ENCODE measurements around the gene PSMB2.

The PSMB2 gene

GRCh38 chr1:35564037-35564883 lies 77.1 kb downstream of the PSMB2 start:
- Histone ChIP-seq H3K9me3 (ENCODE audit: control insufficient read depth, low read length) (no peaks in the 10 kb centered on the region), H3K9ac (ENCODE audit: low read length) (no peak overlapping the region), H3K4me3 (ENCODE audit: low read length) (no peak overlapping the region), H3K27me3 (ENCODE audit: control insufficient read depth, insufficient read depth, low read length) (no peaks in the 10 kb centered on the region), H3K4me1 (ENCODE audit: control insufficient read depth, insufficient read depth, low read length) (peaks cover 12% of the 10 kb centered on the region), H3K36me3 (ENCODE audit: control insufficient read depth, insufficient read depth, low read length) (no peaks in the 10 kb centered on the region)

DNA sequence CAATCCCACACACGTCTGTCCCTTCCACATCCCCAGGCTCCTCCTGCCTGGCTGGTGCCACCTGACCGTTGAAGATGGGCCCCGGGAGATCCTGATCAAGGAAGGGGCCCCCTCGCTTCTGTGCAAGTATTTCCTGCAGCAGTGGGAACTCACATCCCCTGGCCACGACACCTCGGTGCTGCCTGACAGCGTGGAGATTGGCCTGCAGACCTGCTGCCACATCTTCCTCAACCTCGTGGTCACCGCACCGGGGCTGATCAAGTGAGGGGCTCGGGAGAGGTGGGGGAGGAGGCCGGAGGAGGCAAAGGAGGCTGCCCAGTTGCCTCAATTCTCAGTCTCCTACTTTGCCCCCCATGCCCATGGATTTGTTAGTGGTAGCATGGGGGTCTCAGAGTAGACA lies 78.2 kb downstream of the PSMB2 start:
- Histone ChIP-seq H3K4me3 (ENCODE audit: low read length) (no peak overlapping the region), H3K4me1 (ENCODE audit: control insufficient read depth, insufficient read depth, low read length) (peaks cover 19% of the 10 kb centered on the region), H3K36me3 (ENCODE audit: control insufficient read depth, insufficient read depth, low read length) (no peaks in the 10 kb centered on the region), H3K27me3 (ENCODE audit: control insufficient read depth, insufficient read depth, low read length) (no peaks in the 10 kb centered on the region), H3K9me3 (ENCODE audit: control insufficient read depth, low read length) (no peaks in the 10 kb centered on the region), H3K9ac (ENCODE audit: low read length) (no peak overlapping the region)

DNA sequence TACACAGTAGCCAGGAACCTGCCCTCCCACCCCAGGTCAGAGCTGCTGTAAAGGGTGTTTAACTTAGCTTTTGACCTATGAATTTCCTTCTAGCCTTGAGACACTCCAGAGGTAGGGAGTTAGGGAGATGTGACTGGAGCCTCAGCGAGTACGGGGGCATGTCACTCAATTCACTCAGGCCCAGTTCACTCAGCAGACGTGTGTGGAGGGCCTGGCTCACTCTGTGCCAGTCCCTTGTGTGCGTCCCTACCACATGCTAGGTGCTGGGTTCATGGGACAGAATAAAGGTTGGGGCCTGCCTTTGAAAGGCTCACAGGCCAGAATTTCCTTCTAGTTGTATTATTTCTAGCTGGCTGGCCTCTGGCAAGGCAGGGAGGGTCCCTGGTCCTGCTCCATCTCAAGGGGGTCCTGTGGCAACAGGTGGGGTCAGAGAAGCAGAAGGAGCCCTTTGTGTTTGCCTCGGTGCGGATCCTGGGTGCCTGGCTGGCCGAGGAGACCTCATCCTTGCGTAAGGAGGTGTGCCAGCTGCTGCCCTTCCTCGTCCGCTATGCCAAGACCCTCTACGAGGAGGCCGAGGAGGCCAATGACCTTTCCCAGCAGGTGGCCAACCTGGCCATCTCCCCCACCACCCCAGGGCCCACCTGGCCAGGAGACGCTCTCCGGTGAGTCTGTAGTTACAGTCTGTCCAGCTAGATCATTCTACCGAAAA lies 79.2 kb downstream of the PSMB2 start:
- H3K4me1 ChIP-seq (ENCODE audit: control insufficient read depth, insufficient read depth, low read length) = peaks cover 23% of the 10 kb centered on the region
- H3K4me3 ChIP-seq (ENCODE audit: low read length) = no peak overlapping the region
- no peak overlapping the region for H3K9ac ChIP-seq (ENCODE audit: low read length)
- H3K36me3 ChIP-seq (ENCODE audit: control insufficient read depth, insufficient read depth, low read length) = no peaks in the 10 kb centered on the region
- H3K27me3 ChIP-seq (ENCODE audit: control insufficient read depth, insufficient read depth, low read length) = no peaks in the 10 kb centered on the region
- H3K9me3 ChIP-seq (ENCODE audit: control insufficient read depth, low read length) = no peaks in the 10 kb centered on the region

GRCh38 chr1:35561297-35561971 lies 79.9 kb downstream of the PSMB2 start:
- peaks cover 23% of the 10 kb centered on the region for H3K4me1 ChIP-seq (ENCODE audit: control insufficient read depth, insufficient read depth, low read length)
- no peaks in the 10 kb centered on the region for H3K9me3 ChIP-seq (ENCODE audit: control insufficient read depth, low read length)
- no peaks in the 10 kb centered on the region for H3K36me3 ChIP-seq (ENCODE audit: control insufficient read depth, insufficient read depth, low read length)
- H3K9ac ChIP-seq (ENCODE audit: low read length) = no peak overlapping the region
- H3K4me3 ChIP-seq (ENCODE audit: low read length) = no peak overlapping the region
- H3K27me3 ChIP-seq (ENCODE audit: control insufficient read depth, insufficient read depth, low read length) = no peaks in the 10 kb centered on the region

DNA sequence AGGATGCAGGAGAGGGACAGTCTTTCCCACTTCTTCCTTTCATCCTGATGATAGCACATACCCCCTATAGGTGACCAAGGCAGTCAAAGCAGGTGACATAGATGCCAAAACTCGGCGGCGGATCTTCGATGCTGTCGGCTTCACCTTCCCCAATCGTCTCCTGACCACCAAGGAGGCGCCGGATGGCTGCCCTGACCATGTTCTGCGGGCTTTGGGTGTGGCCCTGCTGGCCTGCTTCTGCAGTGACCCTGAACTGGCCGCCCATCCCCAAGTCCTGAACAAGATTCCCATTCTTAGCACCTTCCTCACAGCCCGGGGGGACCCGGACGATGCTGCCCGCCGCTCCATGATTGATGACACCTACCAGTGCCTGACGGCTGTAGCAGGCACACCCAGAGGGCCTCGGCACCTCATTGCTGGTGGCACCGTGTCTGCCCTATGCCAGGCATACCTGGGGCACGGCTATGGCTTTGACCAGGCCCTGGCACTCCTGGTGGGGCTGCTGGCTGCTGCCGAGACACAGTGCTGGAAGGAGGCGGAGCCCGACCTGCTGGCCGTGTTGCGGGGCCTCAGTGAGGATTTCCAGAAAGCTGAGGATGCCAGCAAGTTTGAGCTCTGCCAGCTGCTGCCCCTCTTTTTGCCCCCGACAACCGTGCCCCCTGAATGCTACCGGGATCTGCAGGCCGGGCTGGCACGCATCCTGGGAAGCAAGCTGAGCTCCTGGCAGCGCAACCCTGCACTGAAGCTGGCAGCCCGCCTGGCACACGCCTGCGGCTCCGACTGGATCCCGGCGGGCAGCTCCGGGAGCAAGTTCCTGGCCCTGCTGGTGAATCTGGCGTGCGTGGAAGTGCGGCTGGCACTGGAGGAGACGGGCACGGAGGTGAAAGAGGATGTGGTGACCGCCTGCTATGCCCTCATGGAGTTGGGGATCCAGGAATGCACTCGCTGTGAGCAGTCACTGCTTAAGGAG lies 80.8 kb downstream of the PSMB2 start:
- Histone ChIP-seq H3K27me3 (ENCODE audit: control insufficient read depth, insufficient read depth, low read length) (no peaks in the 10 kb centered on the region), H3K9me3 (ENCODE audit: control insufficient read depth, low read length) (no peaks in the 10 kb centered on the region), H3K4me3 (ENCODE audit: low read length) (no peak overlapping the region), H3K9ac (ENCODE audit: low read length) (no peak overlapping the region), H3K36me3 (ENCODE audit: control insufficient read depth, insufficient read depth, low read length) (no peaks in the 10 kb centered on the region), H3K4me1 (ENCODE audit: control insufficient read depth, insufficient read depth, low read length) (peaks cover 28% of the 10 kb centered on the region)

GRCh38 chr1:35559317-35559944 lies 81.9 kb downstream of the PSMB2 start:
- Histone ChIP-seq H3K4me1 (ENCODE audit: control insufficient read depth, insufficient read depth, low read length) (peaks cover 39% of the 10 kb centered on the region), H3K9ac (ENCODE audit: low read length) (no peak overlapping the region), H3K4me3 (ENCODE audit: low read length) (no peak overlapping the region)

DNA sequence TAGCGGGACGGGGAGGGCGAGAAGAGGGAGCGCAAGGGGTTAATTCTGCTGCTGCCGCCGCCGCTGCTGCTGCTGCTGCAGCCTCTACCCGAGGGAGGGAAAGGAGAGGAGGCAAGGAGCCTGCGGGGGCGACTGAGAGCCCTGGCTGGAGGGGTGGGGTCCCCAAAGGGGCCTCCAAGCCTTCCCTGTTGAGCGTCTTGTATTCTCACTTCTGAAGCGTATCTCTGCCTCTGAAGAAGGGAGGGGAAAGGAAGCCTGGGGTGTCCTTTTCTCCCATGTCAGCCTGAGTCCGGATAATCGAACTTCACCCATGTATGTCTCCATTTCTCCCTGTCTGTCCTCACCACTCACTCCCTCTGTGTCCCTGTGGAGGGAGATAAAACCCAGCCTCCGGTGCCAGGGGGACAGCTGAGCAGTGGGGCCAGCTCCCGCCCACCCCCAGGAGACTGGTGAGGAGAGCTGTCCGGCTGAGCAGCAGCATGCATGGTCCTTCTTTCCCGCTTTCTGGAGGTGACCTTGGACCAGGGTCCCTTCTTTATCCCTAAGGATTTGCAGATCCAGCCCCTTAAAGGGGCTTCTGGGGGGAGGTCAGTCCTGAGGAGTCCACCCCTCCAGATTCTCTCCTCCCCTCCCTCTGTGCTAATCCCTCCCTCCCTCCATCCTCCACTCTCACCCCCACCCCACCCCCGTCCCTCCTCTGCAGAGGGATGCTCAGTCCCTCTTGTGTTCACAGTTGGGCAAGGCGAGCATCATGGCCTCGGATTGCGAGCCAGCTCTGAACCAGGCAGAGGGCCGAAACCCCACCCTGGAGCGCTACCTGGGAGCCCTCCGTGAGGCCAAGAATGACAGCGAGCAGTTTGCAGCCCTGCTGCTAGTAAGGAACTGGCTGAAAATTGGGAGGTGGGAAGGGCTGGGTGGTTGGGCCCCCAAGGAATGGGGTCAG lies 82.7 kb downstream of the PSMB2 start:
- H3K4me1 ChIP-seq (ENCODE audit: control insufficient read depth, insufficient read depth, low read length) = peaks cover 47% of the 10 kb centered on the region
- peak overlapping the region; percentile 85 for H3K9ac ChIP-seq (ENCODE audit: low read length)
- H3K4me3 ChIP-seq (ENCODE audit: low read length) = peak overlapping the region; percentile 80
- H3K36me3 ChIP-seq (ENCODE audit: control insufficient read depth, insufficient read depth, low read length) = no peaks in the 10 kb centered on the region
- no peaks in the 10 kb centered on the region for H3K9me3 ChIP-seq (ENCODE audit: control insufficient read depth, low read length)
- no peaks in the 10 kb centered on the region for H3K27me3 ChIP-seq (ENCODE audit: control insufficient read depth, insufficient read depth, low read length)

More at GRCh38 chr1:35559317-35559944, 81.9 kb downstream of the PSMB2 start:
- H3K27me3 ChIP-seq (ENCODE audit: control insufficient read depth, insufficient read depth, low read length) = no peaks in the 10 kb centered on the region
- no peaks in the 10 kb centered on the region for H3K36me3 ChIP-seq (ENCODE audit: control insufficient read depth, insufficient read depth, low read length)
- no peaks in the 10 kb centered on the region for H3K9me3 ChIP-seq (ENCODE audit: control insufficient read depth, low read length)

GRCh38 chr1:35557611-35558373 lies 83.5 kb downstream of the PSMB2 start, which contains the start of gene NCDN:
TSS of gene NCDN (plus strand) at chr1:35557799. CDS start at chr1:35558191, 392 bp downstream.
- Histone ChIP-seq H3K27me3 (ENCODE audit: control insufficient read depth, insufficient read depth, low read length) (no peaks in the 10 kb centered on the region), H3K9me3 (ENCODE audit: control insufficient read depth, low read length) (no peaks in the 10 kb centered on the region), H3K9ac (ENCODE audit: low read length) (peak within 1 kb of the TSS; percentile 85), H3K4me3 (ENCODE audit: low read length) (peak within 1 kb of the TSS; percentile 80), H3K4me1 (ENCODE audit: control insufficient read depth, insufficient read depth, low read length) (peaks cover 49% of the 10 kb centered on the region), H3K36me3 (ENCODE audit: control insufficient read depth, insufficient read depth, low read length) (no peaks in the 10 kb centered on the region)

GRCh38 chr1:35557118-35557610 lies 84.2 kb downstream of the PSMB2 start, which contains the start of gene KIAA0319L:
TSS of gene KIAA0319L (minus strand) at chr1:35557403. CDS start at chr1:35554491, 2,912 bp downstream.
- no peaks in the 10 kb centered on the region for H3K27me3 ChIP-seq (ENCODE audit: control insufficient read depth, insufficient read depth, low read length)
- peak within 1 kb of the TSS; percentile 80 for H3K4me3 ChIP-seq (ENCODE audit: low read length)
- H3K4me1 ChIP-seq (ENCODE audit: control insufficient read depth, insufficient read depth, low read length) = peaks cover 49% of the 10 kb centered on the region
- peak within 1 kb of the TSS; percentile 85 for H3K9ac ChIP-seq (ENCODE audit: low read length)
- H3K36me3 ChIP-seq (ENCODE audit: control insufficient read depth, insufficient read depth, low read length) = no peaks in the 10 kb centered on the region
- no peaks in the 10 kb centered on the region for H3K9me3 ChIP-seq (ENCODE audit: control insufficient read depth, low read length)

Data from mucosa of stomach (tissue), 1 donor.